ENCODE measurements around the gene EFCAB12. TPM values are rescaled to one million over a fixed set of nuclear protein-coding genes. Genes with fewer than 3 reads are reported as not detected.
A peak's percentile ranks its signal among the peaks of the same experiment; 100 is the strongest.

The EFCAB12 gene
- 0.04 TPM for total RNA-seq

DNA sequence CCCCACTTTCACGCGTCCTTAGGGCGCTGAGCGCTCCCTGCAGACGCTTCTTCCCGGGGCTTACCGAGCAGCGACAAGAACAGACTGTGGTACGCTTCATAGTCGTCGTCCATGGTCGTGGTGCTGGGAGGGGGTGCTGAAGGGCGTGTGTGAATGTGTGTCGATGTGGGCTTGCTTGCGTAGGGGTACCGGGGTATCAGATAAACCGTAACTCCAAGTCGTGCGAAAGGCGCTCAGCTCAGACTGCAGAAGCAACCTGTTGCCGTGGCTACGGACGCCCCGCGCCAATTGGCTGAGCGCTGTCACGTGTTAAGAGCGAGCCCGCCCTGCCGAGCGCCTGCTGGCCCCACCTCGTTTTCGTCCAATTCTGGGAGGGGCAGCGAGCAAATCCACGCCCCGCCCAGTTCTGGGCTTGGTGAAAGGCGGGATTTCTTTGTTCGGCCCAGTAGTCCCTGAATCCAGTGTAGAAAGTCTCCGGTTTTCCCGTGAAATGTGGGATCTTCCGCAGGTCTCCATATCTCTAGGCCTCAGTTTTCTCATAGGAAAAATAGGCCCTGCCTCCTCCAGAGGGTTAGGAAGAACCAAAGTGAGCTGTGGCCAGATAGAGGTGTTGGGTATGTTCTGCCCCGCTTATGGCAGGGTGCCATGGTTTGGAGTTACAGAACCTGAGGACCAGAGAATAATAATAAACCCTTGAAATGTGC is at the start of gene EFCAB12:
Gene EFCAB12 (minus strand): TSS at position 261 of the 704 bp plus-strand sequence. CDS start 148 bp downstream, at position 113.
- peak; percentile 96 for ATAC-seq

DNA sequence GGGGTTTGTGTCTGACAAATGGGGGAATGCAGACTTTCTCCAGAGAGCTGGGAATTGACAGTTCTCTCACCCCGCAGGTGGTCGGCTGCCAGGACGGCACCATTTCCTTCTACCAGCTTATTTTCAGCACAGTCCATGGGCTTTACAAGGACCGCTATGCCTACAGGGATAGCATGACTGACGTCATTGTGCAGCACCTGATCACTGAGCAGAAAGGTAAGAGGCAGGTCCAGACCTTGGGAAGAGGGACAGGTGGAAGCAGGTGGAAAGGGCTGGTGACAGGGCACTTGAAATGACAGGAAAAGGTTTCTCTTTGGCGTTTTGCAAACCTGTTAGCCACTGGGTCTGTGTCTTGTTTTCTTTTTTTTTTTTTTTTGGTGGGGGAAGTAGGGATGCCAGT is 48.1 kb upstream of the EFCAB12 start:
- ATAC-seq = no peak

DNA sequence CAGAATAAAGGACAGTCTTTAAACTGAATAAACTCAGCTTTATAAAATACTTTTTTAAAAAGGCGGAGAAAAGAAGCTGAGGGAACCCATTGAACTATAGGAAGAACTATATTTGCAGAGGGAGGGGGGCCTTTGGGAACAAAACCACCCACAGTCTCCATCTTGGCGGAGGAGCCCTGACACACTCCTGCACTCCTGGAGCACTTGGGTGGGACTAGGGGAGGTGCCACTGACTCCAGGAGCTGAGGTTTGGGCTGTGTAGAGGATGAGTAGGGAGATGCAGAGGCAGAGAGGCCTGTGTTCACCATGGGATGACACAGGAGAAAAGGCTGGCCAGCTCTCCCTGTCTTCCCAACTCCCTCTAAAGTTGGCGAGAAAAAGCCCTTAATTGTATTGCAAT is 47.4 kb upstream of the EFCAB12 start:
- no peak for ATAC-seq

DNA sequence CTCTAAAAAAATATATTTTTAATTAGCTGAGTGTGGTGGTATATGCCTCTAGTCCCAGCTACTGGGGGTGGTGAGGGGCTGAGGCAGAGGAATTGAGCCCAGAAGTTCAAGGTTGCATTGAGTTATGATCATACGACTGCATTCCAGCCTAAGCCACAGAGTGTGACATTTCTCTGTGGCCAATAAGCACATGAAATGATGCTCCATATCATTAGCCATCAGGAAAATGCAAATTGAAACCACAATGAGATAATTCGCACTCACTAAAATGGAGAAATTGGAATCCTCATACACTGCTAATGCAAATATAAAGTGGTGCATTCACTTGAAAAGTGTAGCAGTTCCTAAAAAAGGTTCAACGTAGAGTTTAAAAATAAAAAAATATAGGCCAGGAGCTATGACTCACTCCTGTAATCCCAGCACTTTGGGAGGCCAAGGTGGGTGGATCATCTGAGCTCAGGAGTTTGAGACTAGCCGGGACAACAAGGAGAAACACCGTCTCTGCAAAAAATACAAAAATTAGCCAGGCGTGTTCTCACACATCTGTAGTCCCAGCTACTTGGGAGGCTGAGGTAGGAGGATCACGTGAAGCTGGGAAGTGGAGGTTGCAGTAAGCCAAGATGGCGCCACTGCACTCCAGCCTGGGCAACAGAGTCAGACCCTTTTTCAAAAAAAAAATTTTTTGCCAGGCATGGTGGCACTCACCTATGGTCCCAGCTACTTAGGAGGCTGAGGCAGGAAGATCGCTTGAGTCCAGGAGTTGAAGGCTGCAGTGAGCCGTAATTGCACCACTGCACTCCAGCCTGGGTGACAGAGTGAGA is 46.8 kb upstream of the EFCAB12 start:
- no peak for ATAC-seq

DNA sequence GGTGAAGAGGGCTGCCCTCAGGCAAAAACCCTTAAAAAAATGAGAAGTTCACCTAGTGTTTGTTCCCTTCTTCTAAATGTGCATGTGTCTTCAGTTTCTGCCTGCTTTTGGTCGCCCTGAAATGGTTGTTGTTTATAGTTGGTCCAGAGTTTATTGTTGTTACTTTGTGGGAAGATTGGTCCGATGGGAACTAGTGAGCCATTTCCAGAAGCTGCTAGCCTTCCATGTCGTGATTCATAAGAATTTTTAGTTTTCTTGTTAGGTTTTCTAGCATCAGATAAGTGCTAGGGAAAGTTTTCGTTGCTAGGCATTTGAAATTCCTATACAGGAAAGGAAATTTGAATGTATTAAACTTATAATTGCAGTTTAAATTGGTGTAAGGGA is 45.3 kb upstream of the EFCAB12 start:
- ATAC-seq = no peak

DNA sequence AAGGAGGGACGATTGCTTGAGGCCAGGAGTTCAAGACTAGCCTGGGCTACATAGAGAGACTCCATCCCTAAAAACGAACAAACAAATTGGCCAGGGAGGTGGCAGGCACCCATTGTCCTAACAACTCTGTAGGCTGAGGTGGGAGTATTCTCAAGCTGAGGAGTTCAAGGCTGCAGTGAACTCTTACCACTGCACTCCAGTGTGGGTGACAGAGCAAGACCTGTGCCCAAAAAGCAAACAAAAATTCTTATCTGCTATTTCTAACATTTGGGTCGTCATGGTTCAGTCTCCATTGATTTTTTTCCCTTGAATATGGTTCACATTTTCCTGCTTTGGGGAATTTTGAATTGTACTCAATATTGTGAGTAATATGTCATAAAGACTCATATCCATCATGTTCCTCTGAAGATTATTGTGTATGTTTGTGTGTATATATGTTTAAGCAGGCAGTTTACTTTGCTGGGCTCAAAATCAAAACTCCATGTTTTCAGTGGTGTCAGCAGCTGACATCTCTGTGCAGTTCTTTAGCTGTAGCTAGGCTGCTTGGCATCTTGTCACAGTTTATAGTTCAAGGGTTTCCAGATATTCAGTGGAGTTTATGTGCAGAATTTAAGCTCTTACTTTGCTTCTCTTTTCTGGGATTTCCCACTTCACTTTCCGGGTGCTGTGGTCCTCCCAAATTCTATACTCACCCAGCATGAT is 44.8 kb upstream of the EFCAB12 start:
- no peak for ATAC-seq

DNA sequence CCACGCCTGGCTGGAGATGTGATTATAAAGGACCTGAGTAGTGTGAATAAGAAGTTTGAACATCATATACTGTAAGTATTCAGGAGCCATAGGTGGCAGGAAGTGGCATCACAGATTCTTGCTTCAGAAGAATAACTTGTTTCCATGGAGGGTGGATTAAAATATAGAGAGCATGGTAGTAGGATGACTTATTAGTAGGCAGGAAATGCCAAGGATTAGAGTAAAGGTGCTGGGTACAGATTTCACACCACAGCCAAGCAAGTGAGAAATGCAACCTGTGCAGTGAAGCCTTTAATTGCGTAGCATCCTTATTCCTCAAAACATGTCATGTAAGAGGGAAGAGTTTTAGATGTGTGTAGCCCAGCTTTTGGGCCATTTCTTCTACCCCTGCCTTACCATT is 42.4 kb upstream of the EFCAB12 start:
- peak; percentile 60 for ATAC-seq

DNA sequence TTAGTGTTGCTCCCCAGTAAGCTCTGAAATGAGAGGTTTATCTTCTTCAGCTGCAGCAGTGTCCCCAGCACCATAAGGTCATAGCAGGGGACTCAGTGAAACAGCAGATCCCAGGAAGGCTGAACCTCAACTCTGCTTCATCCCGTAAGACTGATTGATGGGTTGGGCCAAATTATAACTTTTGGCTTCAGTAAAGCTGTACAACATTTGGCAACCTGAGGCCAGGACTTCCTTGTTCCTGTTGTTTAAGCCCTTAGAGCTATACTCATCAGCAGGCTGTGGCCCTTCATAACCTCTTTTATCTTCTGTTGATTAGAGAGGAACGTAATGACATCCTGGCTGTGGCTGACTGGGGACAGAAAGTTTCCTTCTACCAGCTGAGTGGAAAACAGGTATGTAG is 40.6 kb upstream of the EFCAB12 start:
- peak; percentile 72 for ATAC-seq

DNA sequence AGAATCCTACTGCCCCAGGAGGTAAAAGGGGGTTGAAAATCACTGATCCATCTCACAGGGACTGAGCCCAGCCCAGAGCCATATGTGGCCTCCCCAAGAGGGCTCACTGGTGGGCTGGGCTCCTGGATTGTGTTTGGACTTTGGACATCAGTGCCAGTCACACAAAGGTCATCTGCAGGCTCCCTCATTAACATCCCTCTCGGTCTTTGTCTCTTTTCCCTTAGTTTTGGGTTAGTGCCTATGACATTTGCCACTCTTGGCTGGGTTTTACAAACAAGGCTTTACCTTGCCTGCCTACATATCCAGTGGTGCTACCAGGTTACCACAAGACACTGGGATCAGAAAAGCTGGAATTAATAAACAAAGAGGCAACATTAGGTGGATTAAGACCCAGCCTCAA is 39.5 kb upstream of the EFCAB12 start:
- ATAC-seq = no peak

DNA sequence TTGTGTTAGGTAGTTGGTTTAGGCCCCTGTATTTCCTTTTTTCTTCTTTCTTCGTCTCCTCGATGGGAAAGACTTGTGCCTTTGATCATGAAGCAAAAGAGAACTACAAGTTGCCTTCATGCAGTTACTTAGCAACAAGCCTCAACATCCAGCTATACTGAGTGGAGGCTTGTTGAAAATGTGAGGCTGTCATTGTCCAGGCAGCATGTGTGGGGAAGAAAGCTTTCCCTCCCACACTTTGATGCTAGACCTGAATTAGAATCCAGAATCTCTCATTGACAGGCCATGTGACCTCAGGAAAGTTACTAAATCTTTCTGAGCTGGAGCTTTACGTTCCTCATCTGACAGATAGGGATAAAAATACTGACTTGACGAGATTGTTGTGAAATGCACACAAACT is 35.3 kb upstream of the EFCAB12 start:
- no peak for ATAC-seq

DNA sequence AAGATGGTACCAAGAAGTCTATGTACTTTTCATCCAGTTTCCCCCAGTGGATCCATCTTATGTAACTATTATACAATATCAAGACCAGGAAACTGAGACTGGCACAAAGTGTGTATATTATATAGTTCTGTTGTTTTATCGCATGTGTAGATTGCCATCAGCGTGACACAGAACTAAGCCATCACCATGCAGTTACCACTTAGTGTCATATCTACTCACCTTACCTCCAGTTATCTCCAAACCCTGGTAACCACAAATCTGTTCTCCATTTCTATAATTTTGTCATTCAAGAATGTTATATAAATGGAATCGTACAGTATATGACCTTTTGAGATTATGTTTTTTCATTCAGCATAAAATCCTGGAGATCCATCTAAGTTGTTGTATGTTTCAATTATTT is 34.7 kb upstream of the EFCAB12 start:
- no peak for ATAC-seq

DNA sequence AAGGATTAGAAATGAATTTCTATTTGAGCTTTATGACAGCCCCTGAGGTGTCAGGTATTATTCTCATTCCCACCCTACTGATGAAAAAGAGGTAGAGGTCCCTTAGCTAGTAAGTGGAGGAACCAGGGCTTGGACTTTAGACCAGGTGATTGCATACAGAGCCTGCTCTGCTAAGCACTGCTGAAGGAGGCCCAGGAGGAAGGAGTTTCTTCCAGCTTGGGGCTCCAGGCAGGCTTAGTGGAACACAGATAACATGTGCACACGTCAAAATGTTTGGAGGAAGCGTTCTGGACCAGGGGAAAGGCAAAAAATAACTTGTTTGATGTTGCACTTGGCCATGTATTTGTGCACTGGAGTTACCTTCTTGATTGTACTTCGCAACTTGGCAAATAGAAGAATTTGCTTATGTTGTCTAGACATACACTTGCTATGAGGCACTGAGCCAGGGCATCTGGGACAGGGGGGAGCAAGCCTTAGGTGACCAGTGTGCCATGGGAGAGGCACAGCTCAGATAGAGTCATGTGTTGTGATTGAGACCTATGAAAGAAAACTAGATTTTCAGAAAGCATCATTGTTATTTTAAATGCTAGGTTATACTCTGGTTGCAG is 34.0 kb upstream of the EFCAB12 start:
- ATAC-seq = no peak

DNA sequence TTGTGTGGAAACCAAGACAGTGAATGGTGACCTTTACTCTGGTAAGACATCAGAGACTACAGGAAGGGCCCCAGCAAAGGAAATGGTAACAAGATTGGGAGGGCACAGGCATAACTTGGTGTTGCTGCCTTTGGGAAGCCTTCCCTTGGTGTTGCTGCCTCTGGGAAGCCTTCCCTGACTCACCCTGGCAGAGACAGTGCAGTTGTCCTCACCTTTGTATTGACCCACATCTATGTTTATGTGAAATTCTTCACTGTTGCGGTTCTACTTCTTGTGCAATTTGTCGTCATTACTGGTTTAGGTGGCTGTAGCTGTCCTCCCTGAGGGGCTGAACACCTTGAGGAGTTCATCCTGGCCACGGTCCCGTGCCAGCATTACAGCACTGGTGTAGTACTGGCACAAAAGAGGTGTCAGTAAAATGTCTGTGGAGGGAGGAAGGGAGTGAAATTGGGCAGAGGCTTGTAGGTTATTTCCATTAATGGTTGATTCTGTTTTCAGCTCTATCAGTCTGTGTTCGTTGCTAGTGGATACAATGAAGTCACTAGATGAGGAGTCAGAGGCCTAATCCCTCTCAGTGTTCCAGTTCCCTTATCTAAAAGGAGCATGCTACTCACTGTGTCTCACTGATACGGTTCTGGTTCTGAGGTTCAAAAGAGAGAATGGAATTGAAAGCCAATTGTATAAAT is 33.2 kb upstream of the EFCAB12 start:
- ATAC-seq = no peak

DNA sequence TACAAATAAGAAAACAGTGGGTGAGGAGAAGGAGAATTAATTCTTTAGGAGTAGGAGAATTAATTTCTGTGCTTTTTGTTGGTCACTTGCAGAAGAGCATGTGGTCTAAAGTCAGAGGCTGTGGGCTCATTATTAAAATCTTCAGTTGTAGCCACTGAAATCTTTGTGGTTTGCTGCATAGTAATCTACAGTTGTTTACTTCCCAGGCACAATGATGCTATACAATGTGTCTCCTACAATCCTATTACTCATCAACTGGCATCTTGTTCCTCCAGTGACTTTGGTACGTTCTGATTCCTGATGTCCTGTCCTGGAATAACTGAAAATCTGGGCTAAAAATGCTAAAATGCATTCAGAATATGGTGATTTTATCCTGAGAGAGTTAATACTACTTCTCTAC is 32.6 kb upstream of the EFCAB12 start:
- ATAC-seq = no peak

DNA sequence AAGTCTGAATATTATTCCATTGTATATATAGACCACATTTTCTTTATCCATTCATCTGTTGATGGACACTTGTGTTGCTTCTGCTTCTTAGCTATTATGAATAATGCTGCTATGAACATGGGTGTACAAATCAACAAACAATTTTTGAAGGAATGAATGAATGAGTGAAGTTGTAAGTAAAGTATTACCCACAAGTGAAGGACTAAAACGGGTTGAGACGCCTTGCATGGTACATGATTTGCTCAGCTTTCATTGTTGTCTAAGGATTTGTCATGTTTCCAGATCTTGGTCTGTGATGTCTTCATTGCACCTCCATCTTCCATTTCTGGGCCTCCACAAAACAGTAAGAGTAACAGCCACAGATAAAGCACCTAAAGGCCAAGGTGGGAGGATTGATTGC is 32.1 kb upstream of the EFCAB12 start:
- ATAC-seq = no peak

DNA sequence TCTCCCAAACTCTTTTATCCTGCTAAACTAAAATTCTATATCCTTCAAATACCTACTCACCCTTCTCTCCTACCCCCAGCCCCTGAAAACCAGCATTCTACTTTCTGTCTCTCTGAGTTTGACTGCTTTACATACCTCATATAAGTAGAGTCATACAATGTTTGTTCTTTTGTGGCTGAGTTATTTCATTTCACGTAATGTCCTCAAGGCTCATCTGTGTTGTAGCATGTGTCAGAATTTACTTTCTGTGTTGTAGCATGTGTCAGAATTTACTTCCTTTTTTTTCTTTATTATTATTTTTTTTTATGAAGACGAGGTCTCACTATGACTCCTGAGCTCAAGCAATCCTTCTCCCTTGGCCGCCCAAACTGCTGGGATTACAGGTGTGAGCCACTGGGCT is 31.7 kb upstream of the EFCAB12 start:
- no peak for ATAC-seq

DNA sequence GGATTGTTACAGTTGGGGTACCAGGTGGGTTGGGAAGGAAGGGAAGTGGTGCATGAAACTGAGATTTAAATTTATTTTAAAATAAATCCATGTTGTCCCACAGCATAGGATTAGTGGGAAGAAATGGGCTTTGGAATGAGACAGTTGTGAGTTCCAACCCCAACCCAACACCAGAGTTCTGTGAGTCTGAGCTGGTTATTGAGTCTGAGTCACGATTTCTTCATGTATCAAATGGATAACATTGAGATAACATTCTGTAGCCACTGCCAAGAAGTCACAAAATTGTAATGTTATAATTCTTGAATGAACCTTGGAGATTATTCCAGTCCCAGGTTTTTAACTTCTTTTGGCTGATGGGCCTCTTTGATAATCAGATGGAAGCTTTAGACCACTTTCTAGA is 25.3 kb upstream of the EFCAB12 start:
- no peak for ATAC-seq

DNA sequence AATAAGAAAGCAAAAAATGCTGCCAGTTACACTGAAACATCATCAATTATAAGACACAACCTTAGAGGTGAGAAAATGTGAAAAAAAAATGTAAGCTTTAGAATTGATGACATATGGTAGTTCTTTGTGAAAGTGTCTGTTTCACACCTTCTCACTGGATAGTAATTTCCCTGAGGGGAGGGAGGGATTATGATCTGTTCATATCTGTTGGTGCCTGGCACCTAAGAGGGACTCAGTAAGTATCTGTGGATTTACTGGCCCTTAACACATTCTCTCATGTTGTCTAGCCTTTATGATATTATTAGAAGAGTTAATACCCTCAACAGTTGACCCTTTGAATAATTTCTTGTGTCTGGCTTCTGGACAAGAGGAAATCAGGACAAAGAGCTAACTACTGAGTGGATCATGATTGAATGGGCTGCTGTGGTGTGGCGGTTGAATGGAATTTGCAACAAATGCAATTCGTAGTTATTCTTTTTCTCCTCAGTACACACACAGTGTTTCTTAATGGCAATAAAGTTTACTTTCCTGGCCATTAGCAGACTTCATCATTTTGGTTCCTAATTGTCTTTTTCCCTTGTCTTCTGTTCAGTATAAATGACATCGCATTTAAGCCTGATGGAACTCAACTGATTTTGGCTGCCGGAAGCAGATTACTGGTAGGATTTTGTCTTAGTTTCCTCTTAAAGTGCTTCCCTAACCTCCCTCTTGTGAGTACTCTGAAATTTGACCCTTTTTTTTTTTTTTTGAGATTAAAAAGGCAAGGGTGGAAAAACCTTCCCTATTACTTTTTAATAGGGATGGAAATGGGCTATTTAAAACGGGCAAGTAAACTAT is 21.1 kb upstream of the EFCAB12 start:
- ATAC-seq = no peak

DNA sequence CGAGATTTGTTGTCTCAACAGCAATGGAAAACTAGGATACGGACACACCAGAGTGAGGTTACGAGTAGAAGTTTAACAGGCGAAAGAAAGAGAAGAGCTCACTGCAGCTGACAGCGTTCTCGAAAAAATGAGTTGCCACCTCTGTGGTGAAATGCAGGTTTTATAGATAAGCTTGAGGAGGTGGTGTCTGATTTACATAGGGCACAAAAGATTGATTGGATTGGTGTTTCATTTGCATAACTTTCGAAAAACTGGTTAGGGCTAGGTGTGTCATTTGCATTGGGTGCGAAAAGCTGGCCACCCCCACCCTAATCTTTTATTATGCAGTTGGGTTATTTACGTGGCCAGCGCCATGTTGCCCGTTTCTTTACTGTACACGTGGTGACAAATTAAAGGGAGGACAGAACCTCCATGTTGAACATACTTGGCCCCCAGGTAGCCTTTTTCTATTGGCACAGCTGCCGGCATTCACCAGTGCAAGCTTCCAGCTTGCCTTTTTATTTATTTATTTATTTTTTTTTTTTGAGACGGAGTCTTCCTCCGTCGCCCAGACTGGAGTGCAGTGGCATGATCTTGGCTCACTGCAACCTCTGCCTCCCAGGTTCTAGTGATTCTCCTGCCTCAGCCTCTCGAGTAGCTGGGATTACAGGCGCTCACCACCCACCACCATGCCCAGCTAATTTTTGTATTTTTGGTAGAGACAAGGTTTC is 19.9 kb upstream of the EFCAB12 start:
- ATAC-seq = no peak

DNA sequence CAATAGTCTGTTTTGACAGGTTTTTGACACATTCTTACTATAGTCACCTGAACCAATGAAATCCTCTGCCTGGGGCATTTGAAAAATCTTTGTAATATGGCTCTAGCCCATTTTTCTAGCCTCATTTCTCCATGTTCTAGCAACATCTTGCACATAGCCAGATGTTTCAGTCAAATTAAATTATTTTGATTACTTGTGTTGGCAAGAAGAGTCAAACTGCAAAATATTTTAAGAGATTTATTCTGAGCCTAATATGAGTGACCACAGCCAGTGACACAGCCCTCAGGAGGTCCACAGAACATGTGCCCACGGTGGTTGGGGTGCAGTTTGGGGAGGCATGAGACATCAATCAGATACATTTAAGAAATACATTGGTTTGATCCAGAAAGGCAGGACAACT is 18.5 kb upstream of the EFCAB12 start:
- ATAC-seq = no peak

DNA sequence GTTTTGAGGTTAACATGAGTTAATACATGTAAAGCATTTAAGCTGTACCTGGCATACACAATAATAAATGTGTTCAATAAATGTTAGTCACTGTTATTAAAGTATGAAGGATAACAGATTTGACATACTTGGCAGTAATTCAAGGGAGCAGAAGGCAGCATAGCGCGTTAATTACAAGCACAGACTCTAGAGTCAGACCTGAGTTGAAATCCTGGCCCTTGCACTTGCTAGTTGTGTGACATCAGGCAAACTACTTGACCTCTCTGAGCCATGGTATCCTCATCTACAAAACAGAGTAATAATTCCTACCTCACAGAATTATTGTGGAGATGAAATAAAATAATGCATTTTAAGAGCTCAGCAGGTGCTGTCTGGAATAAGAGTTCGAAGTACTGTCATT is 17.0 kb upstream of the EFCAB12 start:
- ATAC-seq = no peak

All from esophagus mucosa (tissue), 1 donor.